Bone marrow (tissue), 2 donors: ENCODE measurements around the gene OR7A5.
"Not testable (repeated sequence)": the region's sequence is repeated elsewhere in the genome, so short reads cannot be mapped to it uniquely, and the experiment has no call there.

Experiments
- DNase-seq, 2 donors: peaks; one replicate each; lab custom pipeline; 2025; lab: John Stamatoyannopoulos, UW

OR7A5 gene

DNA sequence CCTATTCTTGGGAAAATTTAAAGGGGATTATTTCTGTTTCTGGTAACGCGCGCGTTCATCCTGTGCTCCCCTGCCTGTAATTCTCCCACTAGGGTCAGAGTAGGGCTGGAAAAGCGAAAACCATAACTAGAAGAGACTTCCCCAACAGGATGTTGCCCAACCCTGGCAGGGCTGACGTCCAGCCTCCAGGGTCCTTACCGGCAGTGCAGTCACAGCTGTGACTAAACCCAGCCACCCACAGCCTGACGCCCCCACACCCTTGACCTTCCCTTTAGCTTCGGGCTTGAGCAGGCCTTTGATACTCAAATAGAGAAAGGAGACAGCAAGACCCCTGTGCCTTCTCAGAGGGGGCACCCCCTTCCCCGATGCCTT is 50.3 kb downstream of the OR7A5 start:
- DNase-seq = peak; percentile 46 to 60

GRCh38 chr19:14783410-14783998 is 51.5 kb downstream of the OR7A5 start:
- peak in 1 of 2 donors; percentile 50 for DNase-seq

DNA sequence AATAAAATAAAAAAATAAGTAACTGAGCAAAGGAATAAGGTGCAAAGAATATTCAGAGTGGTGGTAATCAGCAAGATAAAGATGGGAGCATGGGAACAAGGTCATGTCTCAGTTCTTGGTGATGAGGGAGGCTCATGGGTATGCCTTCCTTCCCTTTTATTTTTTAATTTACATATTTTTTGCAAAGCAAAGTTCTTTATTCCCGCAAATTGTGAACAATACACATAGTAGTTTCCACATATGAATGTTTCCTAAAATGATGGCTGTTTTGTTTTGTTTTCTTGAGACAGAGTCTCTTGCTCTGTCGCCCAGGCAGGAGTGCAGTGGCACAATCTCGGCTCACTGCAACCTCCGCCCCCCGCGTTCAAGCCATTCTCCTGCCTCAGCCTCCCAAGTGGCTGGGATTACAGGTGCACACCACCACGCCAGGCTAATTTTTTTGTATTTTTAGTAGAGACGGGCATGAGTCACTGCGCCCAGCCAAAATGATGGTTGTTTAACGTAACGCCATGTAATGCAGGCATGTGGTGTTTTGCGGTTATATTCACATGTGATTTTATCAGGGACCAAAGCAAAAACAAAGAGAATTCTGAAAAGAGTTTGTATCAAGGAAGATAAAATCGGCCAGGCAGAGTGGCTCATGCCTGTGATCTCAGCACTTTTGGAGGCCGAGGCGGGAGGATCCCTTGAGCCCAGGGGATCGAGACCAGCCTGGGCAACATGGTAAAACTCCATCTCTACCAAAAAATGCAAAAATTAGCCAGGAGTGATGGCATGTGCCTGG is 52.2 kb downstream of the OR7A5 start:
- no peak for DNase-seq

DNA sequence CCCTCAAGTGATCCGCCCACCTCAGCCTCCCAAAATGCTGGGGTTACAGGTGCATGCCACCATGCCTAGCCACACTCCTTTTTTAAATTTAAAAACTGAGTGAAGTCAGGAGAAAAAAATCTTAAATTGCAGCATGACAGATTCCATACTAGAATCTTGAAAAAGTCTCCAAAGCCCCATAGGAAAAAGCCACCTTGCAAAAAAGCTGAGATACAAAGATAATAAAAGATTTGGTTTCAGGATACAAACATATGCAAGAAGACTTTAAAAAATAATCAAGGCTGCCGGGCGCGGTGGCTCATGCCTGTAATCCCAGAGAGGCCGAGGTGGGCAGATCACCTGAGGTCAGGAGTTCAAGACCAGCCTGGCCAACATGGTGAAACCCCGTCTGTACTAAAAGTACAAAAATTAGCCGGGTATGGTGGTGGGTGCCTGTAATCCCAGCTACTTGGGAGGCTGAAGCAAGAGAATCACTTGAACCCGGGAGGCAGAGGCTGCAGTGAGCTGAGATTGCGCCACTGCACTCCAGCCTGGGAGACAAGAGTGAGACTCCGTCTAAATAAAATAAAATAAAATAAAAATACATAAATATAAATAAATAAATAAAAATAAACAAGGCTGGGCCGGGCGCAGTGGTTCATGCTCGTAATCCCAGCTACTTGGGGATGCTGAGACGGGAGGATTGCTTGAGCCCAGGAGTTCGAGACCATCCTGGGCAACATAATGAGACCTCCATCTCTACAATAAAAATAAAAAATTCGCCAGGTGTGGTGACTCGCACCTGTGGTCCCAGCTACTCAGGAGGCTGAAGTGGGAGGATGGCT is 53.1 kb downstream of the OR7A5 start:
- DNase-seq = not testable (repeated sequence)

DNA sequence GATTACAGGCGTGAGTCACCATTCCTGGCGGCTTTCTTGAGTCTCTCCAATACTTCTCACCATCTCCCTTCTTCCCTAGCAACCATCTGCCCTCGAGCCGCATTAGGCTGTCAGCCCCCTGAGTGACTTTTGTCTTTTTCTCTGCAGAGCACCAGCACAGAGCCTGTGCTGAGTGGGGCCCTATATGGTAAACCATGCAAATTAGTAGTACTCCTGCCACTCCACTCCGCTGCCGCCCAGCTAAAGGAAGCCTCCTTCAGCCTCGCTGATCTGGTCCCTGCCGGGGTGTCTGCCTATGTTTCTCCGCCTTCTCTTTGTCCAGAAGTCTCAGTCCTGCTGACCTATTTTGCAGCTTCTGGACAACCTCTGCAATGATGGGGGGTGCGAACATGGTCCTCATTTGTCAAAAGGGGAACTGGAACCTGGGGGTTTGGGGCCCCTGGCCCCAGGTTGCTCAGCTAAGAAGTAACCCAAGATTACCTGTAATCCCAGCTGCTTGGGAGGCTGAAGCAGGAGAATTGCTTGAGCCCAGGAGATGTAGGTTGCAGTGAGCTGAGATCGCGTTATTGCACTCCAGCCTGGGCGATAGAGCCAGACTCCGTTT is 54.3 kb downstream of the OR7A5 start:
- DNase-seq = not testable (repeated sequence)

GRCh38 chr19:14779151-14779550 is 55.8 kb downstream of the OR7A5 start:
- DNase-seq = no peak

- DNase-seq = not testable (repeated sequence)
Measured at GRCh38 chr19:14778110-14778845, 56.7 kb downstream of the OR7A5 start, which contains the start of gene ADGRE2. Gene ADGRE2 (minus strand): TSS chr19:14778560. CDS start chr19:14776756, 1,804 bp downstream.

- not testable (repeated sequence) for DNase-seq
Measured at GRCh38 chr19:14777645-14778044, 57.3 kb downstream of the OR7A5 start.
